Heart left ventricle (tissue), 13 donors: ENCODE data around the gene LAMA5.

ENCODE experiments used
- CTCF ChIP-seq, 12 donors: fragments of 200-600 bp; sonication (generic) in 4 of 12; IDR thresholded peaks; one replicate each; pipeline versions ENCODE4 v1.5.0 to v1.8.0; 2018 to 2022; ENCODE audit warnings: antibody characterized with exemption in 12 of 12, mild to moderate bottlenecking in 5 of 12
- POLR2A ChIP-seq, 2 donors: fragments of 450-650 bp; IDR thresholded peaks; one replicate each; pipeline ENCODE4 v1.6.1; 2017; ENCODE audit warnings: antibody characterized with exemption in 2 of 2, mild to moderate bottlenecking in 2 of 2, moderate library complexity in 2 of 2
- donor health status: ischemic (EF 13 %, LVEDD 7.1; RV severe dilation, severe dysfunction).
- donor health status: DM: no; HTN: yes; CAD: no.
- donor health status: DM: no; HTN: no; CAD: no.
- donor health status: ischemic (EF 25% LVEDD 6.9; RV normal size, moderate dysfunction).
- donor health status: ischemic (EF 25% LVEDD 5.7; RV mildly dilated, moderate dysfunction).
- donor health status: ischemic (EF 35%, LVEDD 5.7; RV mildly dilated, moderate dysfunction).
- donor health status: nonischemic (EF 11% LVEDD 7.7; RV severe dilation, severe dysfunction).
- donor health status: DM: yes; HTN: yes; CAD: no.
- donor health status: PGD.
- donor health status: ischemic (EF 29% LVEDD 5.4; RV normal size, mild dysfunction).
- donor health status: nonischemic (EF 23%, LVEDD 6.1; RV moderate dilation, normal function).

- TF ChIP-seq CTCF (IDR thresholded peaks at IDR 0.05) (no peak), POLR2A (IDR thresholded peaks at IDR 0.05) (no peak)
Observed at GRCh38 chr20:62327726-62328495, 39.2 kb downstream of the LAMA5 start.
